Esophagus muscularis mucosa (tissue), 4 donors: ENCODE results near the gene SCGB1C1. TPM values are rescaled to one million over a fixed set of nuclear protein-coding genes. Genes with fewer than 3 reads are reported as not detected.

Source experiments
- DNase-seq: peaks from one replicate; pipeline ENCODE4 v3.0.0-alpha.2; 2017; ENCODE audit errors: extremely low spot score
- H3K27ac ChIP-seq, 4 donors: fragments of 200-600 bp; sonication (generic); replicated peaks in 1 of 4; 1 replicate in 3 of 4; 2 replicates in 1 of 4; pipeline ENCODE4 v1.5.1; 2016 to 2019; ENCODE audit warnings: mild to moderate bottlenecking in 1 of 4
- H3K27me3 ChIP-seq, 4 donors: fragments of 200-600 bp; sonication (generic); one replicate each; pipeline versions ENCODE4 v1.5.1 to v1.6.0; 2016 to 2019
- H3K36me3 ChIP-seq, 4 donors: fragments of 200-600 bp; sonication (generic); one replicate each; pipeline ENCODE4 v1.5.1; 2016 to 2019
- H3K4me1 ChIP-seq, 4 donors: fragments of 200-600 bp; sonication (generic); one replicate each; pipeline ENCODE4 v1.5.1; 2016 to 2019
- H3K4me3 ChIP-seq, 4 donors: fragments of 200-600 bp; sonication (generic); 1 replicate in 2 of 4; 2 replicates in 2 of 4; pipeline ENCODE4 v1.5.1; 2016 to 2019; ENCODE audit warnings: mild to moderate bottlenecking in 4 of 4, moderate library complexity in 1 of 4
- H3K9me3 ChIP-seq, 4 donors: fragments of 200-600 bp; sonication (generic); 1 replicate in 3 of 4; 2 replicates in 1 of 4; pipeline ENCODE4 v1.5.1; 2016 to 2019
- CTCF ChIP-seq, 3 experiments: fragments of 200-600 bp in 2 of 3; fragments of 450-650 bp in 1 of 3; sonication (generic) in 2 of 3; IDR thresholded peaks; one replicate each; pipeline ENCODE4 v1.5.1; 2017 to 2019; ENCODE audit warnings: antibody characterized with exemption in 3 of 3, mild to moderate bottlenecking in 2 of 3, moderate library complexity in 1 of 3
- EP300 ChIP-seq: sonication (generic); formaldehyde crosslinking; IDR thresholded peaks from one replicate; pipeline ENCODE4 v1.6.1; 2017; ENCODE audit warnings: antibody characterized with exemption
- POLR2A ChIP-seq: fragments of 450-650 bp; IDR thresholded peaks from one replicate; pipeline ENCODE4 v1.6.1; 2017; ENCODE audit warnings: antibody characterized with exemption, moderate library complexity, mild to moderate bottlenecking, low read depth
- POLR2AphosphoS5 ChIP-seq, 2 donors: sonication (generic); formaldehyde crosslinking; IDR thresholded peaks; one replicate each; pipeline ENCODE4 v1.6.1; 2017; ENCODE audit warnings: antibody characterized with exemption in 2 of 2
- WGBS: methylation state at CpG from one replicate; pipeline ENCODE4 v1.1.5; 2018; 5-methylcytosine and 5-hydroxymethylcytosine counted together
- intact Hi-C: fragments of 100-400 bp; cut with DNase I; formaldehyde crosslinking; loops from one replicate; pipeline ENCODE4 v1.15.1; 2023
- total RNA-seq, 4 donors: library from RNA; depleted of rRNA; stranded (reverse); fragments of >200 nt; gene quantifications; one replicate each; pipeline versions ENCODE4 v1.1.0 to v1.2.1, GENCODE V29; 2016

Gene SCGB1C1
- total RNA-seq, 4 donors from 2014 or later, result not detected

DNA sequence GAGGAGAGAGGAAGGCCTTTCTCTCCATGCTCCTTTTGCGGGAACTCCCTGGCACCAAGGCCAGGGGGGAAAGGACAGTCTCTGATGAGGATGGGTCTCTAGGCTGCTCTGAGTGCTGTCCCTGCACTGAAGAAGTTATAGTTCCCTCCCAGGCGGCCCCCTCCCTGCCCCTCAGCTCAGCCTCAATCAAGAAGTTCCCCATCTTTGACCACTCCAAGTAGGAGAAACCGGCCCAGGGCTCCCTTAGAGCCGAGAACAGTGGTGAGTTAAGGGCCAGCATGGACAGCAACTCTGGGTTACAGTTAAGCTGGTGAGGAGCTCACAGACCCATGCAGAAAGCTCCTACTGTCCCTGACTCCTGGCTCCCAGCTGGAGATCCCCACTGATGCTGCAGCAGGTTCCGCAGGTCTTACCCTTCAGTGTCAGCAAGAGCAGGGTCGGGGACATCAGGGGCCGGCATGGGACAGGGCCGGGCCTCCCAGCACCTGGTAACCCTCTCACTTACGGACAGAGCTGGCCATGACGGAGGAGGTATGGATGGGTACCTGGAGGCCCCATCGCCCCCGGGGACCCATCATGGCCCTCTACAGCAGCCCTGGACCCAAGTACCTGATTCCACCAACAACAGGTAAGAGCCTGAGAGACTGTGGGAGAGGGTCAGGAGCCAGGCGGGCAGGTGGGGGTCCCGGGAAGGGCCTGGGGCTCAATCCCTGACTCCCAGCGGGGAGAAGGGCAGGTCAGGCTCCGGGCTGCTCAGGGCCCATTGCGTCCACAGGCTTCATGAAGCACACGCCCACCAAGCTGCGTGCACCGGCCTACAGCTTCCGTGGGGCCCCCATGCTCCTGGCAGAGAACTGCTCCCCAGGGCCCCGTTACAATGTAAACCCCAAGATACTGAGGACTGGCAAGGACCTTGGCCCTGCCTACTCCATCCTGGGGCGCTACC is 4.2 kb downstream of the SCGB1C1 start:
- WGBS, result 87% methylated on average over 15 of the region's 23 CpGs

DNA sequence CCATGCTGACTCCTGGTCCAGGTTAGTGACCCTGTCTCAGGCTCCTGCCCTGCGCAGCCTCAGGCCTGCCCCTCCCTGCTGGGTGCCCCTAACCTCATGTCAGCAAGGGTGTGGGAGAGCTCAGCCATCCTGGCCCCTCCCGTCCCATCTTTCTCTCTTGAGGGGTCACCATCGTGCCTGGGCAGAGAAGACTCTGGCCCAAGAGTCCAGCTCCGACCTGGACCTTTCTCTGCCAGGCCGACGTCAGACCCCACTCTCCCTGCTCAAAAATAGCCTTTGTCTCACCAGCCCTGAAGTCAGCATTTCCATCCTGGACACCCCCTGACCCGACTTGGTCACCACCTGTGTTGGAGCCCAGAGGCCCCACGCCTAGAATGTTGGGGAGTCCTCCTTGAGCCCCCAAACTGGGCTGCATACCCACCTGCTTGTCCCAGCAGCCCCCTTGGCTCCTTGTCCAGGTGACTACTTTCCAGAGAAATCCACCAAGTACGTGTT is 4.9 kb downstream of the SCGB1C1 start:
- H3K4me3 ChIP-seq, result no peak overlapping the region
- no peaks in the 10 kb centered on the region for H3K9me3 ChIP-seq
- H3K36me3 ChIP-seq, result peaks cover 7 to 31% (median 25%) of the 10 kb centered on the region in 4 donors
- H3K4me1 ChIP-seq, result peaks cover 0 to under 1% (median 0%) of the 10 kb centered on the region in 4 donors
- no peak for DNase-seq
- no peak for TF ChIP-seq POLR2AphosphoS5 (IDR thresholded peaks at IDR 0.05)
- H3K27me3 ChIP-seq, result no peaks in the 10 kb centered on the region
- no peak overlapping the region for H3K27ac ChIP-seq
- intact Hi-C loops, result no loop called here
- WGBS, result 83% methylated on average over 3 of the region's 9 CpGs

More for the DNA sequence above, 4.2 kb downstream of the SCGB1C1 start:
- Histone ChIP-seq H3K4me1 (no peaks in the 10 kb centered on the region), H3K27ac (no peak overlapping the region), H3K27me3 (no peaks in the 10 kb centered on the region), H3K9me3 (no peaks in the 10 kb centered on the region), H3K4me3 (no peak overlapping the region), H3K36me3 (peaks cover 7 to 24% (median 21%) of the 10 kb centered on the region in 4 donors)
- TF ChIP-seq EP300 (no peak), POLR2A (no peak), POLR2AphosphoS5 (IDR thresholded peaks at IDR 0.05) (no peak), CTCF (IDR thresholded peaks at IDR 0.05) (no peak)
- no peak for DNase-seq
- intact Hi-C loops, result no loop called here

DNA sequence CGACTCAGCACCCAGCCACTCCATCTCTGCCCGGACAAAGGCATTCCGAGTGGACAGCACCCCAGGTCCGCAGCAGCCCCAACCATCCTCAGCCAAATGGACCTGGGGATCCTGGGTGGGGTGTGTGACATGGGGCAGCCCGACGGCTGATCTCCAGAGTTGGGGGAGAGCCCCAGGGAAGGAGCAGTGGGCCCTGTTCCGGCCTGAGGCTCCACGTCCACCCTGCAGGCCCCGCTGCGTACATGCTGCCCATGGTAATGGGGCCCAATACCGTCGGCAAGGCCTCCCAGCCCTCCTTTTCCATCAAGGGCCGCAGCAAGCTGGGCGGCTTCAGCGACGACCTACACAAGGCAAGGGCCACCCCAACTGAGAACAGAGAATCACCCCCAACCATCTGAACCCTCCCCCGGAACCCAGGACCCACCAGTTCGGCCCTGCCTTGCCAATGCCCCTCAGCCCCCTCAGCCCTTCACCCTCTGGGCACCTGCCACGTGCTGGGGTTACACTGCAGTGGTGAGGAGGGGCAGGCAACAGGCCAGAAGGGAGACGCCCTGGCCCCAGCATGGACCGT is 5.4 kb downstream of the SCGB1C1 start:
- no peaks in the 10 kb centered on the region for H3K27me3 ChIP-seq
- no peaks in the 10 kb centered on the region for H3K9me3 ChIP-seq
- TF ChIP-seq EP300 (no peak), POLR2A (no peak), CTCF (IDR thresholded peaks at IDR 0.05) (no peak), POLR2AphosphoS5 (IDR thresholded peaks at IDR 0.05) (no peak)
- DNase-seq, result no peak
- peaks cover 7 to 37% (median 30%) of the 10 kb centered on the region in 4 donors for H3K36me3 ChIP-seq
- peaks cover 0 to 5% (median 4%) of the 10 kb centered on the region in 4 donors for H3K4me1 ChIP-seq
- H3K4me3 ChIP-seq, result no peak overlapping the region
- WGBS, result 85% methylated on average over 18 of the region's 21 CpGs
- intact Hi-C loops, result no loop called here
- no peak overlapping the region for H3K27ac ChIP-seq

GRCh38 chr11:199004-199581 is 6.2 kb downstream of the SCGB1C1 start:
- no peak for DNase-seq
- Histone ChIP-seq H3K4me3 (no peak overlapping the region), H3K9me3 (no peaks in the 10 kb centered on the region), H3K36me3 (peaks cover 7 to 44% (median 38%) of the 10 kb centered on the region in 4 donors), H3K4me1 (peaks cover 0 to 13% (median 12%) of the 10 kb centered on the region in 4 donors), H3K27ac (no peak overlapping the region), H3K27me3 (no peaks in the 10 kb centered on the region)
- intact Hi-C loops, result no loop called here
- 76% methylated on average over 13 of the region's 13 CpGs for WGBS
- TF ChIP-seq CTCF (IDR thresholded peaks at IDR 0.05) (no peak), POLR2AphosphoS5 (IDR thresholded peaks at IDR 0.05) (no peak), POLR2A (no peak), EP300 (no peak)

DNA sequence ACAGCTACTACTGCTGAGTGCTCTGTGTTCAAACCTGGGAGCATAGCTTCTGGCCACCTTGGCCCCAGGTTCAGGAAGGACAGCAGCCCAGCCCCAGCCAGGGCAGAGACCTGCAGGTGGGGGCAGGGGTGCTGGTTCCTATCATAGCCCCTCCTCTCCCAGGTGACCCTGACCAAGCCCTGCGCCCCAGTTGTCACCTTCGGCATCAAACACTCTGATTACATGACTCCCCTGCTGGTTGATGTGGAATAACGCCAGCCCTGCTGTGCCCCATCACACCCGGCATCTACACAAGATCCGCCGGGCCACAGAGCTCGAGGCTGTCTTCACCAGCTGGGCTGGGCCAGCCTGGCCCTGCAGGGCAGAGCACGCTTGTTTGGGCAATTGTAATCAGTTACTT is 6.9 kb downstream of the SCGB1C1 start:
- Histone ChIP-seq H3K36me3 (peaks cover 10 to 51% (median 45%) of the 10 kb centered on the region in 4 donors), H3K4me1 (peaks cover 0 to 20% (median 18%) of the 10 kb centered on the region in 4 donors), H3K27me3 (no peaks in the 10 kb centered on the region), H3K4me3 (no peak overlapping the region), H3K27ac (no peak overlapping the region), H3K9me3 (no peaks in the 10 kb centered on the region)
- WGBS, result 84% methylated on average over 8 of the region's 8 CpGs
- no peak for DNase-seq
- TF ChIP-seq POLR2A (no peak), EP300 (no peak), CTCF (IDR thresholded peaks at IDR 0.05) (no peak), POLR2AphosphoS5 (IDR thresholded peaks at IDR 0.05) (no peak)
- intact Hi-C loops, result loop anchor here (10.0 kb wide), 1 partner anchor 165 kb away; the partner anchor contains the start of gene B4GALNT4
